GM21423 (cell line): ENCODE results near the gene BPI.
"Not testable (repeated sequence)": the region's sequence is repeated elsewhere in the genome, so short reads cannot be mapped to it uniquely, and the experiment has no call there.

Experiments used
- ATAC-seq: cut with Tn5 transposase; IDR thresholded peaks from one replicate; pipeline ENCODE4 v1.9.1; 2021; ENCODE audit warnings: mild to moderate bottlenecking, moderate library complexity; ENCODE audit not compliant: unreplicated experiment

BPI gene

DNA sequence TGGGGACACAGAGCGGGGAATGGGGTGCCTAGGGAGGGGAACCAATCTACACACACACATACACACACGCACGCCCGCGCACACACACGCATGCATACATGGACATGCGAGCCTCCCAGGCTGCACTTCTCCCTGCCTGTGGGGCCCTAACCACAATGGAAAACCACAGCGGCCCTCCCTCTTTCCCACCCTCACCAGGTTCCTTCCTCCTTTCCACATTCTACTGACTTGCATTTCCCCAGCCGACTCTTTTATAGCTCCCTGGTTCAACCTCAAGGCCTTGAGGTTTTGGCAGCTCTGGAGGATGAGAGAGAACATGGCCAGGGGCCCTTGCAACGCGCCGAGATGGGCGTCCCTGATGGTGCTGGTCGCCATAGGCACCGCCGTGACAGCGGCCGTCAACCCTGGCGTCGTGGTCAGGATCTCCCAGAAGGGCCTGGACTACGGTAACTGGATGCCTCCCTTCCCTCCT, at the start of gene BPI:
TSS of gene BPI (plus strand) at position 249 of the 472 bp plus-strand sequence. CDS start at position 317, 68 bp downstream.
- ATAC-seq: no peak

- not testable (repeated sequence) for ATAC-seq
Measured at GRCh38 chr20:38254621-38255020, 49.3 kb upstream of the BPI start.

DNA sequence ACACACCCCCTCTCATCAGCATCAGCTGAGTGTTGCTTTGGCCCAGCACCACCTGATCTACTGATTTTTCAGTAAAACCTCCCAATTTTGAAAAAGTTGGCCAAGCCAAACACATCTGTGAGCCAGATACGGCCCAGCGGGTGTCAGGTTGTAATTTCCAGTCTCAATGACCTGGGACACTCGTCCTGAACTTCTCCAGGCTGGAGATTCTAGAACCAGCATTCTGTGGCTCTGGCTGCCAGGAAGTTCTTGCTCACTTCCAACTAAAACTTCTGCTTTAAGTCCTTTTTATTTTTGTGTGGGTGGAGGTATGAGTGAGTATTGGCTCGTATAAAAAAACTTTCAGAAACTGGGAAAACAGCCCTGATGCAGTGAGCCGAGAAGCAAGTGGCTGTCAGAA, 48.6 kb upstream of the BPI start:
- ATAC-seq: no peak

DNA sequence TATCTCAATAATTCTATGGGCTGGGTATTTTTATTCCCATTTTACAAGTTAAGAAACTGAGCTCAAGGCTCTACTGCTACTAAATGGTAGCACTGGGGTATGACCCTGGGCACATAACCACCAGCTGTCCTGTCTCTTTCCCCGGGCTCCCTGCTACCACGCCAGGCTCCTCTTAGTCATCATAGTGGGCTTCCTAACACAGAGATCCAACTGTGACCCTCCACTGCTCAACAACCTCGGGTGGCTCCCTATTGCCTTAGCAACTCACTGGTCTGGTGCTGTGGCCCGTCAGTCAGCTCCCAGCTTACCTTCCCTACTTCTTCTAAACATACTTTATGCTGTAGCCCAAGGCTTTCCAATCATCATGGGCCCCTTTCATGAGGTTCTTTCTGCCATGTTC, 47.9 kb upstream of the BPI start:
- ATAC-seq: no peak

DNA sequence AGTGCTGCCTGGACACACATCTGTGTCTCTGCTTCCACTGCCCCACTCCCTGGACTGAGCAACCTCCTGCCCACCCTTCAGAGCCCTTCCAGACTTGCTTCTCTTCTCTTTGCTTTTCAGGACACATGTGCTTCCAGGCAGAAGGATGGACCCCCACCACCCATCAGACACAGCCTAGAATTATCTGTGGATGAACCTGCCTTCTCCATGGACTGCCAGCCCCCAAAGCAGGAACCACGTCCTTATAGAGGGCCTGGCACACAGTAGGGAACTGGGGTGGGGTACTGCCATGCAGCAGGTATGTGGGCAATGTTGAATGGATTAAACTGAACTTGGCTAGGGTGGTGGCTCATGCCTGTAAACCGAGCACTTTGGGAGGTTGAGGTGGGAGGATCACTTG, 47.0 kb upstream of the BPI start:
- no peak for ATAC-seq

DNA sequence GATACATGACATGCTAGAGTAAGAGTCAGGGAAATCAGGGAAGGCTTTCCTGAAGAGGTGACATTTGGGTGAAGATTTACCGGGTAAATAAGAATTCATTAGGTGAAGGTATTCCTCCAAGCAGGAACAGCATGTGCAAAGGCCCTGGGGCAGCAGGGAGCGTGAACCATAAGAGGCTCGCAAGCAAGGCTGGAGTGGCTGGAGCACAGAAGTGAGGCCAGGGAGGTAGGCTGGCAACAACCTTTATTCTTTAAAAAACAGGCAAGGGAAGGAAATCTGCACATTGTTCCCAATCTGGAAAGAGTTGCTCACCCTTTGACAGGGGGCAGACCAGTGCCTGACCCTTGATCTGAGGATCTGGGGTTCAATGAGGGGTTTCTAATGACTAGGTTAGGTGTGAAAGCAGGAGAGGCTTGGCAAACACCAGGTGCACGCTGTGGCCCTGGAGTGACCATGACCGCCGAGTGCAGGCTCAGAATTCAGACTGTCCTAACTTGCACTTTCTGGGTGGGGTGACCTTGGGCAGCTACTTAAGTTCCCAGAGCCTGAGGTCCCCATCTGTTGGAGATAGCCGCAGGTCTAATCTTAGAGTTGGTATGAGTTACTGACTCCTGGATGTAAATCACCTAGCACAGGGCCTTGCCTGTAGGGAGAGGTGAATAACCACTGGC, 45.3 kb upstream of the BPI start:
- ATAC-seq: no peak

DNA sequence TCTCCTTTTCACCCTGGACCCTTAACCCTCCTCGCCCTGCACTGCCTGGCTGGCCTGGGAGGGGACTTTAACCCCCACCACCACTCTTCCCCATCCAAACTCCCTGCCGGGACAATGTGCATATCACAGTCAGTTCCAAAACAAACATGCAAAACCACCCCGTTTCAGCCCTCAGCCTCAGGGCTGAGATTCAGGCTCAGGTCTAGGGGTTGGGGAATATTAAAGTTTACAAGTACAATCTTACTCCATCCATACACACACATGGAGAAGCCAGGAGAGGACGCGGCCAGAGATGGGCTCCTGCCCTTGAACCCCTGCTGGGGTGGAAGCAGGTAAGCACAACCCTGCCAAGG, 44.0 kb upstream of the BPI start:
- ATAC-seq: no peak

DNA sequence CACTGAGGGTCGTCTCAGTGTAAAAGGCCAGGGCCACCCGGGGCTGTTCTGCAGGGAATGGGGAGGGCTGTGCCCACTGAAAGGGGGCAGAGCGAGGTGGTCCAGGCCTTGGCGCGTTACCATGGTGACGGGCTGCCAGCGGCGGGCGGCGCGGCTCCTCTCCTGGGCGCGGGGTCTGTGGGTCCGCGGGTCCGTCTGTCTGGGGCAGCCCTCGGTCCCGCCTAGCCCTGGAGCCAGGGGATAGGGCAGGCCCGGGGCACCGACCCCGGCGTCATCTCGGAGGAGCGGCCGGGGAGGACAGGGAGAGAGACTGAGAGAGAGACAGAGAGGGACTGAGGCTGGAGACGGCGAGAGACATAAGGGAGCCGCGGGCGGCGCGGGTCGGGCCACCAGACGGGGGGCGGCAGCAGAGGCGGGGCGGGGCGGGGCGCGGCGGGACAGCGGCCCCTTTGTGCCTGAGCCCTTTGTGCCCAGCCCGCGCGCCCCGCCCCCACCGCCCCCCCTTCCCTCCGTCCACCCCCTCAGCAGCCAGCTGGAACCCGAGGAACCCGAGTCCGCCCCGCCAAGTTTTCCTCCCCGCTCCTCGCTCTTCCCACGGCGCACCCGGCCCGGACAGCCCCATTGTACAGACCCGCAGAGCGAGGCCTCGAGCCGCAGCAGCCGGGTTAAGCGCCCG, 43.4 kb upstream of the BPI start, which contains the start of gene KIAA1755:
TSS of gene KIAA1755 (minus strand) at position 358 of the 676 bp plus-strand sequence. CDS start at position 123, 235 bp downstream.
- ATAC-seq: no peak

DNA sequence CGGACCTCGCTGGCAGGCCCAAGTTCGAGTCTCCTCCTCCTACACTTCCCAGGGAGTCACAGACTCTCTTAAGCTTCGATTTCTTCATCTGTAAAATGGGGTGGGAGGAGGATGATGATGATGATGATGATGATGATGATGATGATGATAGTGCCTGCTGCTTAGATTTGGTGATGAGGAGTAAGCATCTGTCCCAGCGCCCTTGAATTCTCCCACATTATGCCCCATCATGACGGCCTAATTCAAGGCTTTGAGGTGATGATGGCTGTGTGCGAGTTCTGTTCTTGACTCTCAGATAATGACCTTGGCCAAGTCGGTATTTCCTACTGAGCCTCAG, 42.9 kb upstream of the BPI start:
- no peak for ATAC-seq

- ATAC-seq: no peak
Measured at GRCh38 chr20:38262931-38263330, 41.0 kb upstream of the BPI start.

- ATAC-seq: no peak
Measured at GRCh38 chr20:38266426-38266825, 37.5 kb upstream of the BPI start.

- no peak for ATAC-seq
Measured at GRCh38 chr20:38267296-38267695, 36.7 kb upstream of the BPI start.

DNA sequence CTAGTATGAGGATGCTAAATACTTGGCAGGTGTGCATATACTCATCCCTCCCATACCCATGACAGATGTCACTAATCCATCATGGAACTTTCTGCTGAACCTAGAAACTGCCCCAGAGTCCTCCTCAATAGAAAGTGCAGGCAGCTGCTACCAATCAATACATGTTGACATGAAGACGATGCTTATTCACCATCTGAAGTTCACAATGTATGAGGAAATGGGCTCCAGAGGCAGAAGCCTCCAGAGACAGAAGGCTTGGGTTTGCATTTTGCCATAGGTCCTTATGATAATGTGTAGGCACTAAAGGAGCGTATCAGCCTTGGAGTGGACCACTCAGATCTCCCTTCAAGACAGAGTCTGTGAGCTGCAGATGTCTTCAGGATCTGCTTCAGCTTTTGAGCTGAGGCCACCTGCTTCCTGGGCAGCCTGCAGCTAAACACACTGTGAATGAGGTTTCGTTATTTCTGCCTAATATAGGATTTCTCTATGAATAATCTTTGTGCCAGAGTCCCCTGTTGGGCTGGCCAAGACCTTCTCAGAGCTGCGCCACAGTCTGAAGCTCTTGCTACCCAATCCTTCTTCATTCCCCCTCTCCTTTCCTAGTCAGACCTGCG, 35.9 kb upstream of the BPI start:
- ATAC-seq: no peak

DNA sequence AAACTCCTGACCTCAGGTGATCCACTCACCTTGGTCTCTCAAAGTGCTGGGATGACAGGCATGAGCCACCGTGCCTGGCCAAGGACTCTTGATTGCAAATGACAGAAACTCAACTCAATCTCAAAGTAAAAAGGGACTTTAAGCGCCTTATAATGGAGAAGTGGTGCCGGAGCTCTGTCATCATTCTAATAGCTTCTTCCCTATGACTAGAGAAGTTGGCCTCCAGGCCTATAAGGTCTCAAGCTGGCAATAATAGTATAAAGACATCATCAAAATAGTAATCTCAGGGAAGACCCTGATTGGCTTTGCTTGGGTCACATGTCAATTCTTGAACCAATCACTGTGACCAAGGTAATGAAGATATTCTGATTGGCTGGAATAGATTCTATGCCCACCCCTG, 34.9 kb upstream of the BPI start:
- ATAC-seq: no peak

DNA sequence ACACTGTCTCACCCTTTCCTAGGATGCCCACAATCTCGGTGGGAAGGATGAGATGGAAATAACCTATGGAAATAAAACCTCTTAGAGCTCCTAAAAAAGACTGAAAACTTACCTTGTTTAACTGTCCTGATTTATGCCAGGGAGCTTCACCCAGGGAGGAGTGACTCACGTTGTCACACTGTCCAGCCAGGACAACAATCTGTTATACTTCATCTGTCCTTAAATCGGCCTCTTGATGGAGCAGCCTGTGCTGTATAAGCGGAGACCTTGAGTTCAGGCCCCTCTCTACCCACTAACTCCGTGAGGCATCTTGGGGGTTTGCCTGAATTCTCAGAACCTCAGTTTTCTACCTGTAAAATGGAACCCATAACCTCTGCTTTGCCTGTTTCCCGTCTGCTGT, 34.2 kb upstream of the BPI start:
- ATAC-seq: no peak

GRCh38 chr20:38270869-38271605, 32.9 kb upstream of the BPI start:
- ATAC-seq: no peak

DNA sequence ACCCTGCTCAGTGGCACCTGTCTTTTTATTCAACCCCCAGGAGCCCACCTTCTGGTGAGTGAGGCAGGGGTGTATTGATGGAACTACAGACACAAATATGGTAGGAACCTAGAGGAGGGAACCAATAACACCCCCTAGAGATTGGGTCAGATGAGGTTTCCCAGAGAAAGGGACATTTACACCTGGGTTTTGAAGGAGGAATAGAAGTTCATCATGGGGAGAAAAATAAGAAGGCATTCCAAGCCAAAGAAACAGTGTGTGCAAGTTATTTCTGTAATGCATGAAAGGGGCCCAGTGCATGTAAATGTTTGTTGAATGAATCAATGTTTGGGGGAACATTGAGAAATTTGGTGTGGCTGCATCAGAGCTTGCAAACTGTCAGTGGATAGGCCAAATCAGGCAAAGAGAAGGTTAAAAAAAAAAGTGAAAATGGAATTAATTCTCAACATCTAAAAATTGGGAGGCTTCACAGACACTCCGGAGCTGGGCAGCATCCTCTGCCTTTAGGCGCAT, 32.3 kb upstream of the BPI start:
- ATAC-seq: no peak

- no peak for ATAC-seq
Measured at GRCh38 chr20:38272398-38272797, 31.6 kb upstream of the BPI start.

GRCh38 chr20:38272961-38273360, 31.0 kb upstream of the BPI start:
- no peak for ATAC-seq

DNA sequence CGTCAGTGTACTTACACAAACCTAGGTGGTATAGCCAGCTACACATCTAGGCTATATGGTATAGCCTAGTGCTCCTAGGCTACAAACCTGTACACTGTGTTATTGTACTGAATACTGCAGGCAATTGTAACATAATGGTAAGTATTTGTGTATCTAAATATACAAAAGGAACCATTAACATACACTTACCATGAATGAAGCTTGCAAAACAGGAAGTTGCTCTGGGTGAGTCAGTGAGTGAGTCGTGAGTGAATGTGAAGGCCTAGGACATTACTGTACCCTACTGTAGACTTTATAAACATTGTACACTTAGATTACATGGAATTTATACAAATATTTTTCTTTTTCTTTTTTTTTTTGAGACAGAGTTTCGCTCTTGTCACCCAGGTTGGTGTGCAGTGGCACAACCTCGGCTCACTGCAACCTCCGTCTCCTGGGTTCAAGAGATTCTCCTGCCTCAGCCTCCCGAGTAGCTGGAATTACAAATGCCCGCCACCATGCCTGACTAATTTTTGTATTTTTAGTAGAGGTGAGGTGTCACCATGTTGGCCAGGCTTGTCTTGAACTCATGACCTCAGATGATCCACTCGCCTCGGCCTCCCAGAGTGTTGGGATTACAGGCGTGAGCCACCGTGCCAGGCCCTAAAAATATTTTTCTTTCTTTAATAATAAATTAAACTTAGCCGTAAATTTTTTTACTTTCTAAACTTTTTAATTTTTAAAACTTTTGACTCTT, 28.0 kb upstream of the BPI start:
- no peak for ATAC-seq

DNA sequence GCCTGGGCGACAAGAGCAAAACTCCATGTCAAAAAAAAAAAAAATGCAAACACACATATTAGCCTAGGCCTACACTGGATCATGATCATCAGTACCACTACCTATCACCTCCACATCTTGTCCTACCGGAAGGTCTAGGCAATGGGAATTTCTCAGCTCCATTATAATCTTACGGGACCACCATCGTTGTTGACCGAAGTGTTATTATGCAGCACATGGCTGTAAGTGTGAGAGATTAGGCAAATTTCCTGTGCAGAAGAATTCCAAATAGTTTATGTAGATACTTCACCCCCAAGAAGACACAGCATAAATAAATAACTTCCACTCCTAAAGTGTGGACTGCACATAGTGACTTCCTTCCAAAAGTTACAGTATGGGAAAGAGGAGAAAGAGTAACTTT, 26.7 kb upstream of the BPI start:
- ATAC-seq: no peak
